ENCODE data around the gene PPP2R5C.

DNA sequence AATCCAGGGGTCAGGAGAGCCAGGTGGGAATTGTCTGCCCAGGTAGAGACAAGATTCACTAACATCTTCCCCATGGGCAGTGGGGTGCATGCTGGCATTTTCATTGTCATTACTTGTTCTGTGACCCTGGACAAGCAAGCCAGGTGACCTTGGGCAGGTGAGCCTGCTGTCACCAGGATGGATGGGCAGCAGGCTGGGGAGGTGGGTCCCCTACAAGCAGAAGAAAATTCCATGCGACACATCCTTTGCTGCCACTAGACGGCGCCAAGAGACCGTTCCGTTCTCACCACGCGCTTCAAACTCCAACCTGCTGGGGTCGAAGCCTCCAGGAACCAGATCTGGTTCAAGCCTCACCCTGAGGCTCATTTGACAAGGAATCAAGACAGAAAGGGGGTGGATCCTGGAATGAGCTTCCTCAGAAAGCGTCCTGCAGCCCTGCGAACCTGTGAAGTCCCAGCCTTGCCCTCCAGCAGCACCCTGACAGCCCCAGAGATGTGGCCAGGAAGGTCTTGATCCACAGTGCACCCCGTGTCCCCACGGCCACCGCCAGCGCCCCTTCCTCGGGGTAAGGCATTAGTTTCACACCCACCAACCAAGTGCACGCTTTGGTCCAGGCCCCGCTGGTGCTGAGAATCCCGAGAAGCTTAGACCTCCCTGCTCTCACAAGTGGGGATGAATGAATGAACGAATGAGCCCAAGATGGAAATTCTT, 199.7 kb downstream of the PPP2R5C start:
- TF ChIP-seq CTCF (IDR thresholded peaks at IDR 0.05) (peak; percentile 81 to 92 (median 86)), POLR2AphosphoS5 (IDR thresholded peaks at IDR 0.05) (no peak)
